K562 (cell line): ENCODE measurements around the gene PAFAH2.
"Not testable (repeated sequence)": the region's sequence is repeated elsewhere in the genome, so short reads cannot be mapped to it uniquely, and the experiment has no call there.

Experiments used
- CREM ChIP-seq: IDR thresholded peaks from 2 replicates; pipeline ENCODE4 v1.6.1; 2014; ENCODE audit warnings: antibody characterized with exemption, low read depth
- FOS ChIP-seq: IDR thresholded peaks from 3 replicates; pipeline ENCODE4 v1.6.1; 2011; ENCODE audit not compliant: insufficient read length; ENCODE audit errors: extremely low read depth
- GABPA ChIP-seq: fragments of 200-800 bp; sonication (Bioruptor generic); conservative IDR thresholded peaks from 2 replicates; pipeline ENCODE4 v1.6.1; 2016; ENCODE audit warnings: low read depth, missing genetic modification characterization, missing compliant biosample characterization
- KAT7 ChIP-seq: sonication (generic); formaldehyde crosslinking; IDR thresholded peaks from 2 replicates; pipeline ENCODE4 v1.8.0; 2022; ENCODE audit warnings: missing genetic modification reagents, mild to moderate bottlenecking, borderline replicate concordance
- POLR2A ChIP-seq: fragments of 450-650 bp; conservative IDR thresholded peaks from 2 replicates; pipeline ENCODE4 v1.6.1; 2016
- SREBF2 ChIP-seq: sonication (generic); formaldehyde crosslinking; IDR thresholded peaks from 2 replicates; pipeline ENCODE4 v1.4.0; 2020; ENCODE audit warnings: mild to moderate bottlenecking, missing genetic modification reagents
- TF ChIP-seq, protein P1 (sequence below), 3 experiments: IDR thresholded peaks in 2 of 3; conservative IDR thresholded peaks in 1 of 3; 2 replicates each; pipeline ENCODE4 v1.5.1; 2011 to 2012; ENCODE audit warnings: low read length in 3 of 3, mild to moderate bottlenecking in 3 of 3, control low read depth in 2 of 3, improper control_type of control experiment in 1 of 3, inconsistent platforms in 1 of 3, low read depth in 1 of 3, mixed read lengths in 1 of 3, moderate library complexity in 1 of 3; ENCODE audit not compliant: insufficient read depth in 2 of 3

DNA sequence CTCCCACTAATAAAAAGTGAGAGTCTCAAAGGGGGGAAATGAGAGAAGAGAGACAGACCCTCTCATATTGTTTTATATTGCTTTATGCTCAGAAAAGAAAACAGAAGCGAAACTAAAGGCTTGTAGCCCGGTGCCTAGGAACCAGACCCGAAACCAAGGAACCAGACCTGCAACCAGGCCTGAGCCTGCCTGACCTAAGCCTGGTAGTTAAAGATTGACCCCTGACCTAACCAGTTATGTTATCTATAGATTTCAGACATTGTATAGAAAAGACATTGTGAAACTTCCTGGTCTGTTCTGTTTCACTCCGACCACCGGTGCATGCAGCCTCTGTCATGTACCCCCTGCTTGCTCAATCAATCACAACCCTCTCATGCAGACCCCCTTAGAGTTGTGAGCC lies 54.4 kb downstream of the PAFAH2 start:
- TF ChIP-seq GABPA; FOS; POLR2A; SREBF2 (CRISPR knock-in tag); CREM; KAT7: not testable (repeated sequence)
- TF ChIP-seq, protein P1, sequence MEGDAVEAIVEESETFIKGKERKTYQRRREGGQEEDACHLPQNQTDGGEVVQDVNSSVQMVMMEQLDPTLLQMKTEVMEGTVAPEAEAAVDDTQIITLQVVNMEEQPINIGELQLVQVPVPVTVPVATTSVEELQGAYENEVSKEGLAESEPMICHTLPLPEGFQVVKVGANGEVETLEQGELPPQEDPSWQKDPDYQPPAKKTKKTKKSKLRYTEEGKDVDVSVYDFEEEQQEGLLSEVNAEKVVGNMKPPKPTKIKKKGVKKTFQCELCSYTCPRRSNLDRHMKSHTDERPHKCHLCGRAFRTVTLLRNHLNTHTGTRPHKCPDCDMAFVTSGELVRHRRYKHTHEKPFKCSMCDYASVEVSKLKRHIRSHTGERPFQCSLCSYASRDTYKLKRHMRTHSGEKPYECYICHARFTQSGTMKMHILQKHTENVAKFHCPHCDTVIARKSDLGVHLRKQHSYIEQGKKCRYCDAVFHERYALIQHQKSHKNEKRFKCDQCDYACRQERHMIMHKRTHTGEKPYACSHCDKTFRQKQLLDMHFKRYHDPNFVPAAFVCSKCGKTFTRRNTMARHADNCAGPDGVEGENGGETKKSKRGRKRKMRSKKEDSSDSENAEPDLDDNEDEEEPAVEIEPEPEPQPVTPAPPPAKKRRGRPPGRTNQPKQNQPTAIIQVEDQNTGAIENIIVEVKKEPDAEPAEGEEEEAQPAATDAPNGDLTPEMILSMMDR (IDR thresholded peaks at IDR 0.05 in 2 of 3, conservative IDR thresholded peaks at IDR 0.05 in 1 of 3; ENCODE audit: insufficient read depth in 2 of 3, low read depth in 1 of 3, low read length in 3 of 3), result not testable (repeated sequence)
